Inflammatory macrophage (primary cell): ENCODE measurements around the gene EGR2.

ENCODE experiments used
- DNase-seq, 2 donors: peaks; one replicate each; pipeline ENCODE4 v3.0.0-alpha.2; 2020 to 2022
- total RNA-seq, 18 experiments: gene quantifications; one replicate each; lab custom pipeline; 2026; ENCODE audit warnings: mixed read lengths in 6 of 18, inconsistent platforms in 2 of 18; lab: John Stamatoyannopoulos, UW

EGR2 gene
- 9.7 to 322 (median 148) reads per million in 18 experiments for total RNA-seq

DNA sequence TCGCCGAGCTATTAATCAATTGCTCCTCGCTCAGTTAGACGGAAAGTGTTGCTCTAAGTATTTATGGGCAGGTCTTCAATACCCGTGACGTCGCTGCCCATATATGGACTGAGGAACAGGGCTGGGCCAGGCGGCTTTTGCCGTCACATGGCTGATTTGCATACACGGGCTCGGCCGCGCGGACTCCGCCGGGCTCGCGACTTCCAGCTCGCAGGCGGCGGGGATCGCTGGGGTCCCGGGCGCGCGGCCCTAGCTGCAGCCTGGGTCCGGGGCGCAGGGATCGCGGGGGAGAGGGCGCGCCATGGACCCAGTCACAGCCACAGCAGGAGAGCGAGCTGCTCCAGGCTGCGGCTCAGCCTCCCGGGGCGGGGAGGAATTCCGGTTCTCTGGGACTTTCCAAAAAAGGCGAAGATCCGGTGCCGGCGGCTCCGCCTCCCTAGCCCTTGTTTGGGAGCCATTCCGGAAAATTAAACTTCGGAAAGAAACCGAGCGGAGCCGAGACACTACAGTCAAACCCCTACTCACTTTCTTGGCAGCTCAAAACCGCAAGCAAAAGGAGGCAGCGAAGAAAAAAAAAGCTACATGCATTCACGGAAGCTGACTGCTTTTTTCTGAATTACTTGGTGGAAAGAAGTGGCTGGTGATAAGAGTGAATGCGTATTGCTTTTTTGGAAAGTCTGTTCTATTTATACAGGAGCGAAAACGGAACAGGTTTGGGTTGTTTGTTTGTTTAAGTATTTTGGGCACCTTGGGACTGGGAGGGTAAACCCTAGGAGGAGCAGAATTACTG is at the start of gene EGR2:
Gene EGR2, minus strand, starts transcription at position 36 of the 790 bp plus-strand sequence. CDS start 337 bp downstream, outside the sequence.
- peak; percentile 96 to 98 for DNase-seq

DNA sequence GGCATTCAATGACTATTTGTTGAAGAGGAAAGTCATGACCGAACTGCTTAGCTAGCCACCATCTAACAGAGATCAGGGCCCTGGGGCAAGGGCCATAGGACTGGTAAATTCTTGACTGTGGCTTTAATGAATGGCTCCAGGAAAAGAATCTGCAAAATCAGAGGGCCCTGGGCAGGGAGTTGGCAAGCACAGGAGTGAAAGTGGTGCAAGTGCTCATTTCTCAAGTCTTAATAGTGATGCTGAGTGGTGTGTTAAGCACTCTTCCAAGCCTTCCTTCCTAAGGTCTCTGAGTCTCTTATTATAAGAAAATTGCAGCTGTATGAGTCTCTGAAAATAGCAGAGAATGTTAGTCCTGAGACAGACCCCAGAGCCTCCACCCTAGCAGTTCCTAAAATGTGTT is 46.3 kb upstream of the EGR2 start:
- DNase-seq = no peak

GRCh38 chr10:62861507-62861906 is 45.3 kb upstream of the EGR2 start:
- DNase-seq = no peak

DNA sequence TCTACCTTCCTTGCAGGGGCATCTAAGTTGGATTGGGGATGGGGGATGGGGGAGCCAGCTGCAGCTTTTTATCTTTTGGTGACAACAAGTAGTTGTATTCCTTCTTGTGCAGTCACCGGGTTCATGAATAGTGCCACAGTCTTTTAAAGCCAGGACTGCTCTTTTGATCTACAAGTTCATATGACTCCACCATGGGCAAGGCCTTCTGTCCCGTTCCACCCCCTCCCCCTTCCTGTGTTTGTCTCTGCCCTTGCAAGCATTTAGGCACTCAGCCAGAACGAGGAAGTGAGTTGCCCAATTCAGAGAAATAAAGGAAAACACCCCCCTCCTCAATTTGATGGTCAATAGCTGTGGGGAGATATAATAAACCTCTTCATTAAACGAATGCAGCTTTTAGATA is 44.8 kb upstream of the EGR2 start:
- no peak for DNase-seq

DNA sequence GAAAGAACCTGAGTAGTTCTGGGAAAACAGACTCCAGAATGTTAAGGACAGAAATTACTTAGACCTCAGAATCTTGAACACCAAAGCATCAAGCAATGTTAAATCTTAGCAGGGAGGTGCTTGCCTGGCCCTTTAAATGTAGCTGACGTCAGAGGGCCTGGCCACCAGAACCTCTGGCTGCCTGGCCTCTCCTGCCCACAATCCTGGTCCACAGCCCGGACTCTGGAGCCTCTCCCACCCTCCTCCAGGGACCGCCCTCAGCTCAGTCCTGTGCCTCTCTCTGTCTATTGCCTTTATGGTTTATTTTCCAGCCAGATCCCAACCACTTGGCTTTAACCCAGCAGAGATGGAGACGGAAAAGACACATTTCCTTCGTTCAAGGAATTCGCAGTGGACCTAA is 42.2 kb upstream of the EGR2 start:
- DNase-seq = no peak

- no peak for DNase-seq
These were observed 39.9 kb upstream of the EGR2 start for GRCh38 chr10:62856021-62856420.

DNA sequence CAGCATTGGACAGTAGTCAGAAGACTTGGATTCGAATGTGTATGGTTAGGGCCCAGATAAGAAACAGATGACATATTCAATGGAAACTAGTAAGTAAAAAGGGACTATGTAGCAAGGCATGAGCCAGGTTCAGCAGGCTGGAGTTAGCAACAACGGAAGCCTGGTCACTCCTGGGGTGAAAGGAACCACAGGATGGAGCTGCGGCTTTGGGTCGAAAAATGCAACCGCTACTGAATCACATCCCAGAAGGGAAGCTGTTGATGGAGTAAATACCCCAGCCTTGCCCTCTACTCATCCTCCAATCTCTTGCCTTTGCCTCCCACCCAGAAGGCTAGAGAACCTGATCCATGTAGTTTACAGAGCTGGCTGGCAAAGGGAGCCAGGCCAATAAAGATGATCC is 37.5 kb upstream of the EGR2 start:
- DNase-seq = peak; percentile 35 to 54

DNA sequence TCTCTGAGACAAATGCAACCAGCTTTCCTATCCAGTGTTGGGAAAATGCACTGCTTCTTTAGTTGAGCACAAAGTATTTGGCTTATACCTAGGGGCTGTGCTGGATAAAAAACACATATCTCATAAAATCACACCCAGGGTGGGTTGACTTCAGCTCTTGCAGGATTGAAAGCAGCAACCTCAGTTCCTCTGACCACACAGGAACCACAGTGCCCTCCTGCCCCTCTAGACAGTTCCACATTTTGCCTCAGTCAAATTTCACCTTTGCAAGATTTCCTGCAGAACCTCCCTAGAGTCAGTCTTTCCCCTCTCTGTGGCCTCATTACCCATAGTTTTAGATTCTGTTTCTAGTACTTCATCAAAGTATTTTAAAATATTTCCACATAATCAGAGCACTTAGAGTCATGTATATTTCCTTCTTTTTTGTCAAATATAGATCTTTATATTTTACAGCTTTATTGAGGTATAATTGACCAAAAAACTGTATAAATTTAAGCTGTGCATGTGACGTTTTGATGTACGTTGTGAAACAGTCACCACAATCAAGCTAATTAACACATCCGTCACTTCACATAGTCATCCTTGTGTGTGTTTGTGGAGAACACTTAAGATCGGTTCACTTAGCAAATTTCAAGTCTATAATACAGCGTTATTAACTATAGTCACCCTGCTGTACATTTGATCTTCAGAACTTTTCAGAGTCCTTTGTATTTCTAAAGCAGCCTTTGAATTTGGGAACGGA is 37.0 kb upstream of the EGR2 start:
- peak in 1 of 2 donors; percentile 20 for DNase-seq

GRCh38 chr10:62851442-62851841 is 35.3 kb upstream of the EGR2 start:
- DNase-seq = peak; percentile 34 to 37

- no peak for DNase-seq
These were observed 34.5 kb upstream of the EGR2 start for GRCh38 chr10:62850646-62851045.

GRCh38 chr10:62847433-62847832 is 31.3 kb upstream of the EGR2 start:
- DNase-seq = no peak

DNA sequence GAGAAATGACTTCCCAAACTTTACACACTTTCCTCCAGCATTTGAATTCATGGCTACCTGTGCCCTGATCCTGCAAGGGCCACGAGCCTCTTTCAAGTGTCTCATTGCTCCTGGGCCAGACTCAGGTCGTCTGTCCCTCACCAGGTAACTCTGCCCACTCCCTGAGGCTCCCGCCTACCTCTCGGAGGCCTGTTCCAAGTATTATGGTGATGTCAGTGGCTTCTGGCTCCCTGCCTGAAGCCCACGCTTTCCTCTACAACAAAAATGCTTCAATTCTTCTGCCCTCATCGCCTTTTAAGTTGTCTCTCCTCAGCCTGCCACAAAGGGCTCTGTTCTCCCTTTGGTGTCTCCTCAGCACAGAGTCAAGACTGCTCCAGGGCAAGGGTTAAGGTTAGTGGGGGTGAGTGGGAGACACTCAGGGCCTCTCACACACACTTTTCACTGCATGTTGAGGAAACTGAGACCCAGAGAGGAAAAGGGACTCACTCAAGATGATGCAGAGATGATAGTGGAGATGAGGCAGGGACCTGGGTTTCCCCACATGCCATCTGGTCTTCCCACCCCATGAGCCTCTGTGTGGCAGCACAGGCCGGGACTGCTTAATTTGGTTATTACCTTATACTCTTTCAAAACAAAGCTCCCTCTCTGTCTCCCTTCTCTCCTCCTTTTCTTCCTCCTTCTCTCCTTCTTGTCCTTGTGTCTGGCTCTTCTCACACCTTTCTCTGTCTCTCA is 28.3 kb upstream of the EGR2 start:
- no peak for DNase-seq

GRCh38 chr10:62843600-62843999 is 27.4 kb upstream of the EGR2 start:
- no peak for DNase-seq

- no peak for DNase-seq
These were observed 26.8 kb upstream of the EGR2 start for GRCh38 chr10:62842983-62843382.

DNA sequence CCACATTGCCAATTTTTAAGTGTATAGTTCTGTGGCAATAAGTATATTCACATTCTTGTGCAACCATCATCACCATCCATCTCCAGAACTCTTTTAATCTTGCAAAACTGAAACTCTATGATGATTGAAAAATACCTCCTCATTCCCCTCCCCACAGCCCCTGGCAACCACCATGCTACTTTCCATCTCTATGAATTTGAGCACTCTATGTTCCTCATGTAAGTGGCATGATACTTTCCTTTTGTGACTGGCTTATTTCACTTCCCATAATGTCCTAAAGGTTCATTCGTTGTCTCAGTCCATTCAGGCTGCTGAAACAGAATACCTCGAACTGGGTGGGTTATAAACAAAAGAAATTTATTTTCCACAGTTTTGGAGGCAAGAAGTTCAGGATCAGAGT is 23.4 kb upstream of the EGR2 start:
- DNase-seq = no peak

- no peak for DNase-seq
These were observed 15.2 kb upstream of the EGR2 start for GRCh38 chr10:62831346-62831745.

GRCh38 chr10:62830679-62831078 is 14.5 kb upstream of the EGR2 start:
- DNase-seq = peak; percentile 89 to 94

DNA sequence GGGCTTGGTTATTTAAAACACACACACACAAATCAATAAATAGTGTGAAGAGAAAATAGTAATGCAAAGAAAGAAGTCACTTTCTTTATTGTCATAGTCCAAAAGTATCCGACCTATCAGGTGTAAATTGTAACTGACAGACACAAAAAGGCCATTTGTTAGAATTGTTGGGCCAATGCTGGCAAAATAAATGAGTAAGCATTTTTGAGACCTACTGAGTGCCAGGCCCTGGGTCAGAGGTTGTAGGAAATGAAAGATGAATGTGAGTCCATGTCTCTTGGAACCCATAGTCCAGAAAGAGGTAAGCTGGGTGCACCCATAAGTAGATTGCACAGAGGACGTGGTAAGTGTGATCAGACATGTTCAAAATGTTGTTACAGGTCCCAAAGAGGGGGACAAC is 13.5 kb upstream of the EGR2 start:
- no peak for DNase-seq

- DNase-seq = peak; percentile 26 to 57
These were observed 10.1 kb upstream of the EGR2 start for GRCh38 chr10:62826273-62826672.

DNA sequence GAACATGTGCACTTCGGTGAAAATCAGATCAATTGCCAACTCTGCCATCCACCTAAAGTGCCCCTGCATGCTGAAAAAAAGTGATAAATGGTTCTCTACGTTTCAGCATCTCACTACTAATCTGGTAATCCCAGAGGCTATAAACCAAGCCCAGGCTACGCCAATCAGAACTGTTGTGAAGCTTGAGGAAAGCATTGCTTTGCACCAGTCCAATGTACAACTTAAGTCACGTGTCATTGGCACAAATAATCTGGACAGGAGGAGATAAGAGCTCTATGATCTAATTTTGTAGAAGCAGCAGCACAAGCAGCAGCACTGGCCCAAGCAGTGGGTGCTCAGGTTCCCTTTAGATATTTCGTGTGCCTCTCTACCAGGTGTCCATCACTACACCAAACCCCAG is 4.4 kb upstream of the EGR2 start:
- no peak for DNase-seq

DNA sequence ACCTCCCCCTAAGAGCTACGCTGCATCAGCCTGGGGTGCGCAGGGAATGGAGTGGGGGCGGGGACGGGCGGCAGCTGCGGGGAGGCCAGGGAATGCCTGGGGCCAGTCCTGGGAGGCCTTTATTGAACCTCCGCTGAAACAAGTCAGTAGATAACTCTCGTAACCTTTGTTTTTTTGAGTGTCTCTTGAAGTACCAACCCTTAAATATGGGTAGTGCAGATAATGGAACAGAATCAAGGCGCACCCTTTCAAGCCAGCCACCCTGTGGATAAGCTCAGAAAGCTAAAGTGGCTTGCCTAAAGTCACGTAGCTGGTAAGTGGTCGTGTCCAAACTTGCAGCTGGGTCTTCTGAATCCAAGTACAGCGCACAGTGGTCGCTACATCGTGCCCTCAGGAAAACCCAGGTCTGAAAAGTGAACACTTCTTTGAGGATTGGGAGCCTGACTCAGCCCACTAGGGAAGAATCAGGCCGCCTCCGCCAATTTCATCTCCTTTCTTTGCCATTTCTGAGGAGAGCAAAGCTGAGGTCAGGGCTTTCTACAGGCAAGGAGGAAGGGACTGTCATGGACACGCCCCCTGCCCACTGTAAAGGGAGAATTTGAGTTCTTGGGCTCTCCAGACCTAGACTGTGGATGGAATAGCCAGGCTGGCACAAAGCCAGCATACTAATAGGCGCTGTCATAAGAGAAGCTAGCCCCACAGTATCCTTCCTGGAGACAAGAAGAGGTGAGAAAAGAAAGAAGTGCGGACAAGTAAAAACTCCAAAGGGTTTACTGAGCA is 3.2 kb upstream of the EGR2 start:
- DNase-seq = peak; percentile 32 to 62

DNA sequence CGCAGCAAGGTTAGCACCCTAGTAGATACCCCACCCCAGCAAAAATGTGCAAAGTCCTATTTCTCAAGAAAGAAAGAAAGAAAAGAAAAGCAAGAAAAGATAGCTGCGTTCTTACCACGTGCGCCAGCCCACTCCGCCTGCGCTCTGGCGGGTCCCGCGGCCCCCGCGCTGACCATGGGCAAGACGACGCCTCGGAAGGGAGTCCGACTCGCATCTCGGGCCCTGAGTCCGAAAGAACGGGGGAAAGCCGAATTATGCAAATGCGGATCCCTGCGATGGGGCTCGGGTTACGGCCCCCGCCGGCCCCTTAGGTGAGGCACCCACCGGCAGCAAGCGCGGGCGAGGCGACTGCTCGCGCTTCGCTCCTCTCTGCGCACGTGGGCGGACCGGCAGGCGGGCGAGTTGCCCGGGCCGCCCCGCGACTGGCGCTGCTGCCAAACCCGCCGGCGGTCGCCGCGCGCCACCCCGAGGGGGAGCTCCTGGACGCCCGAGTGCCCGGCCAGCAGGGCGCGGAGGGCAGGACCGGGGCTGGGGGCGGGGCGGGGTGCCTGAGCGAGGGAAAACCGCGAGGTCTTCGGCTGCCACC is 2.4 kb upstream of the EGR2 start:
- DNase-seq = peak; percentile 54 to 78
